ENCODE data around the gene TAP1. TPM values are rescaled to one million over a fixed set of nuclear protein-coding genes. Genes with fewer than 3 reads are reported as not detected.

TAP1 gene
- total and polyA plus RNA-seq, 2 of the 8 experiments (the other 6 are each of a cell fraction or from before 2014, with no cell fraction given): 16.8 to 22.0 TPM

DNA sequence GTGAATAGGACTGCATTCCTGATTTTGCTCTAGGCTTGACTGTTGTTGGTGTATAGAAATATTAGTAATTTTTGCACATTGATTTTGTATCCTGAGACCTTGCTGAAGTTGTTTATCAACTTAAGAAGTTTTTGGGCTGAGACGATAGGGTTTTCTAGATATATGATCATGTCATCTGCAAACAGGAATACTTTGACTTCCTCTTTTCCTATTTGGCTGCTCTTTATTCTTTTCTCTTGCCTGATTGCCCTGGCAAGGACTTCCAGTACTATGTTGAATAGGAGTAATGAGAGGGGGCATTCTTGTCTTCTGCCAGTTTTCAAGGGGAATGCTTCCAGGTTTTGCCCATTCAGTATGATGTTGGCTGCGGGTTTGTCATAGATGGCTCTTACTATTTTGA, 50.1 kb downstream of the TAP1 start (continued):
- TF ChIP-seq GTF2F1 (IDR thresholded peaks at IDR 0.05; ENCODE audit: borderline replicate concordance, low read depth, low read length): no peak
- no peak for TF ChIP-seq EGR1 (IDR thresholded peaks at IDR 0.05; ENCODE audit: borderline replicate concordance, low read depth, low read length)

Measured in H1 (cell line).